ENCODE results near the gene ALX1. TPM values are rescaled to one million over a fixed set of nuclear protein-coding genes. Genes with fewer than 3 reads are reported as not detected.

Gene ALX1
- not detected in 2 replicates for total RNA-seq

DNA sequence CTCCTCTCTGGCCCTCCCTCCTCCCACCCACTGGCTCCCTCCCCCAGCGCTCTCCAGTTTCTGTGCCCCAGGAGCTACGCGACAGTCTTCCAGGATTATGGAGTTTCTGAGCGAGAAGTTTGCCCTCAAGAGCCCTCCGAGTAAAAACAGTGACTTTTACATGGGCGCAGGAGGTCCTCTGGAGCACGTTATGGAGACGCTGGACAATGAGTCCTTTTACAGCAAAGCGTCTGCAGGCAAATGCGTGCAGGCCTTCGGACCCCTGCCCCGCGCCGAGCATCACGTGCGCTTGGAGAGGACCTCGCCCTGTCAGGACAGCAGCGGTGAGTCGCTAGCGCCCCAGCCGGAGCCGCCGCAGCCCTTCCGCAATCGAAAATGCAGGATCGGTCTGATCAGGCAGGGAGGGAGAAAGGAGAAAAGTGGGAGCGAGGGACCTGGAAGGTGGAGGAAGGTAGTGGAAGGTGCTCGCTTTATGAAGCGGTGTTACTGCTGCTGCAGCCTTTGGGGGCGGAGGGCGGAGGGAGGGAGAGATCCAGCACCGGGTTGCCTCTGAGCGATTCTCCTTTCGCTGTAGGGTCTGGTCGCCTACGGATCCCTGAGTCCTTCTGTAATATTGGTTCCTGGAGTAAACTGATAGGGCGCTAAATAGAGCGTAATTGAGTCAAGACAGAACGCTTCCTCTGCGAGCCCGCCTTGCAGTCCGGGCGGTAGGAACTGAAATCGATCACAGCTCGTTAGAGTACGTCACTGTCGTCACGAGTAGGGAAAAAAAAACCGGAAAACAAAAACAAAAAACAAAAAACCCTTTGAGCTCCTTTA is at the start of gene ALX1:
Gene ALX1, plus strand, starts transcription at position 56 of the 819 bp plus-strand sequence. Its CDS starts 42 bp downstream, at position 98.
- Mint-ChIP-seq H3K27ac (no peak within 1 kb of the TSS), H3K27me3 (ENCODE audit: low read depth) (peaks cover 67% of the 10 kb centered on the region), H3K4me3 (ENCODE audit: low read depth) (peak within 1 kb of the TSS; percentile 68), H3K4me1 (ENCODE audit: low read depth) (peaks cover 8% of the 10 kb centered on the region), H3K36me3 (ENCODE audit: low read depth) (no peaks in the 10 kb centered on the region), H3K9me3 (no peaks in the 10 kb centered on the region)
- intact Hi-C loops (cut with micrococcal nuclease) = no loop called here
- DNase-seq (ENCODE audit: low spot score) = no peak

DNA sequence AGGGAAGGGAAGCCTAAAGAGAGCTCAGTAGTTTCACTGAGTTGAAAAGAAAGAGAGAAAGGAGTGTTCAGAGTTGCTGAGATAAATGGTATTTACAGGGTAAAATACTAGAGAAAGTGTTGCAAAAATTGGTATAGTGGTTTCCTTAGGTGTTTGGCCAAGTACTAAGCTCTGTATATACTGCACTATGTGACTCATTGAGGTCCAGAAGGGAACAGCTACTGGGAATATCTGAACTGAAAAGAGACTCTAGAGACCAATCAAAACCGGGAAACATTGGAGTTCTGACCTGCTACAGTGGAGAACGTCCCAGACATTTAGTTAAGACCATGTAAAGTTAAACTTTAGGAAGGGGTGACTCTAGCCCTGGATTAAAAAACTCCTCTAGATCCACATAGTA is 42.7 kb upstream of the ALX1 start:
- no peaks in the 10 kb centered on the region for H3K9me3 Mint-ChIP-seq
- no peak for DNase-seq (ENCODE audit: low spot score)
- no peaks in the 10 kb centered on the region for H3K36me3 Mint-ChIP-seq (ENCODE audit: low read depth)
- H3K4me3 Mint-ChIP-seq (ENCODE audit: low read depth) = no peak overlapping the region
- intact Hi-C loops (cut with micrococcal nuclease) = no loop called here
- no peak overlapping the region for H3K27ac Mint-ChIP-seq
- H3K27me3 Mint-ChIP-seq (ENCODE audit: low read depth) = no peaks in the 10 kb centered on the region
- no peaks in the 10 kb centered on the region for H3K4me1 Mint-ChIP-seq (ENCODE audit: low read depth)

DNA sequence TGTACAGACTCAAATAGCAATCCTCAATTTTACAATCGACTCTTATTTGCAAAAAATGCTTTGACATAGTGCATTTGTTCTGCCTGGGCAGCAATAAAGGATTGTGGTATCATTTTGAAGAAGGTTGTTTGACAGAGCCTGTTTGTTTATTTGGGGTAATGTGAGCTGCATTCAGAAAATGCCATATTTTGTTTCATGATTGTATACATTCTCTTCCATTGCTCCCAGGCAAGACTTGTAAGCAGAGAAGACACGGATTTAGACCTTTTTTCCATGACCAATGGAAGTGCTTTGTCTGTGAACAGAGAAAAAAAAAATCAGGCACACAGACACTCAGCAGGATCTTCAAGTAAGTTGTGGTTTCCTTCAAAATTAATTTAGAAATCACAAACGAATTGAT is 35.5 kb upstream of the ALX1 start:
- H3K4me3 Mint-ChIP-seq (ENCODE audit: low read depth) = no peak overlapping the region
- no peak overlapping the region for H3K27ac Mint-ChIP-seq
- no peaks in the 10 kb centered on the region for H3K36me3 Mint-ChIP-seq (ENCODE audit: low read depth)
- DNase-seq (ENCODE audit: low spot score) = no peak
- no peaks in the 10 kb centered on the region for H3K27me3 Mint-ChIP-seq (ENCODE audit: low read depth)
- H3K4me1 Mint-ChIP-seq (ENCODE audit: low read depth) = no peaks in the 10 kb centered on the region
- no peaks in the 10 kb centered on the region for H3K9me3 Mint-ChIP-seq
- intact Hi-C loops (cut with micrococcal nuclease) = no loop called here

DNA sequence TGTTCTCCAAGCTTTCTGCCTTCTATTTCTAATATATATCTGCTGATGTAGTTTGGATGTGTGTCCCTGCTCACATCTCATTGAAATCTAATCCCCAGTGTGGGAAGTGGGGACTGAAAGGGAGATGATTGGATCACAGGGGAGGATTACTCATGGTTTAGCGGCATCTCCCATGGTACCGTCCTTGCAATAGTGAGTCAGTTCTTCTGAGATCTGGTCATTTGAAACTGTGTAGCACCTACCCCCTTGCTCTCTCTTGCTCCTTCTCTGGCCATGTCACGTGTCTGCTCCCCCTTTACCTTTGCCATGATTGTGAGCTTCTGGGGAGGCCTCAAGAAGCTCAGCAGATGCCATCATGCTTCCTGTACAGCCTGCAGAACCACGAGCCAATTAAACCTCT is 26.2 kb upstream of the ALX1 start:
- H3K4me1 Mint-ChIP-seq (ENCODE audit: low read depth) = no peaks in the 10 kb centered on the region
- DNase-seq (ENCODE audit: low spot score) = no peak
- intact Hi-C loops (cut with micrococcal nuclease) = no loop called here
- no peaks in the 10 kb centered on the region for H3K36me3 Mint-ChIP-seq (ENCODE audit: low read depth)
- H3K4me3 Mint-ChIP-seq (ENCODE audit: low read depth) = no peak overlapping the region
- no peaks in the 10 kb centered on the region for H3K27me3 Mint-ChIP-seq (ENCODE audit: low read depth)
- H3K27ac Mint-ChIP-seq = no peak overlapping the region
- no peaks in the 10 kb centered on the region for H3K9me3 Mint-ChIP-seq

DNA sequence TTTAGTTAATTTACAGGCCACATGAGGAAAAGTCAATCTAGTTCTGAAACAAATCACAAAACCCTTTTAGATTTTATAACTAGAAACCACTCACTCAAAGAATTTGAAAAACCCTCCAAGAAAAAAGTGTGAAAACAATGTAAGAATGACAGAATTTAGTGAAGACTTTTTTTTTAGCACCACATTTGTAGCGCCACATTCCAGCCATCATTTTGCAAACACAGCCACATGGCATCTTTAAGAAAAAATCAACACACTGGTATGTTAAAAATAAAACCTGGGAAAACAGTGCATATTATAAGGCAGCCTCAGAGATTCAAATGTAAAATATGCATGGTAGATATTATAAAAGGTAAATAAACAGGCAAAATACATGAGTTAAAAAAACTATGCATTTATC is 22.3 kb upstream of the ALX1 start:
- Mint-ChIP-seq H3K36me3 (ENCODE audit: low read depth) (no peaks in the 10 kb centered on the region), H3K27ac (no peak overlapping the region)

DNA sequence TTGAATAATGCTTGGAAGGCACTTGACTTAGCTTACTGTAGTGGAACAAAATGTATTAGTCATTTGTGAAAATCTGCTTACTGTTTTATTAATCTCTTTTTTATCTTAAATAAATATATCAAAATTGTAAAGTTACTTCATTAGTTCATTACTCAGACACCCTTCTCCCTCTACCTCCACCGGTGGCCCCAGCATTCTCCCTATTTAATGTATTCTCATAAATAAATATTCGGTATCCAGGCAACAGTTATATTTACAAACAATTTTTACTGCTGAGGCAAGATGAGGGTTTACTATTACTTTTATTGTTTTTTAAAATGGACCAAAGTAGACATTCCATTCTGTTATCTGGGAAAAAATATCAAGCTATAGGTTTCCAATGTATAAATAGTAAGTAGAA is 19.6 kb upstream of the ALX1 start:
- H3K36me3 Mint-ChIP-seq (ENCODE audit: low read depth) = no peaks in the 10 kb centered on the region
- intact Hi-C loops (cut with micrococcal nuclease) = no loop called here
- H3K9me3 Mint-ChIP-seq = no peaks in the 10 kb centered on the region
- H3K4me3 Mint-ChIP-seq (ENCODE audit: low read depth) = no peak overlapping the region
- DNase-seq (ENCODE audit: low spot score) = no peak
- no peaks in the 10 kb centered on the region for H3K27me3 Mint-ChIP-seq (ENCODE audit: low read depth)
- H3K4me1 Mint-ChIP-seq (ENCODE audit: low read depth) = no peaks in the 10 kb centered on the region
- no peak overlapping the region for H3K27ac Mint-ChIP-seq

More for the DNA sequence above, 22.3 kb upstream of the ALX1 start:
- no peak for DNase-seq (ENCODE audit: low spot score)
- no peaks in the 10 kb centered on the region for H3K4me1 Mint-ChIP-seq (ENCODE audit: low read depth)
- intact Hi-C loops (cut with micrococcal nuclease) = no loop called here
- H3K27me3 Mint-ChIP-seq (ENCODE audit: low read depth) = no peaks in the 10 kb centered on the region
- no peaks in the 10 kb centered on the region for H3K9me3 Mint-ChIP-seq
- no peak overlapping the region for H3K4me3 Mint-ChIP-seq (ENCODE audit: low read depth)

DNA sequence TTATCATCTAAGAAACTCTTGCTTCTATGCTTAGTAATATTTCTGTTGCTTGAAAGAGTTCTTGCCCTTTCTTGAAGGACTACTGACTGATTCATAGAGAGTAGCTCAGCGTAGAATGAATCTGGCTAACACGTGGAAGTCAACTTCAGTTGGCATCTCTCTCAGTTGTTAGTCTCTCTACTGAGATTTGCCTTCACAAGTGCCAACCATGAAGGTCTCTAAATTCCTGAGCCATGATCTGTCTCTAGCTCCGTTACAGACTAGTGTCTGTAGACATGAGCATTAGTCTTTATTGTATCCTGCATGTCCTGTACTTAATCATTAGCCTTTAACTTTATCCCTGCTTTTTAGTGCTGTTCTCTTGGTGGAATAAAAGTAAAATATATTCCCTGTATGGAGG is 19.1 kb upstream of the ALX1 start:
- H3K4me1 Mint-ChIP-seq (ENCODE audit: low read depth) = no peaks in the 10 kb centered on the region
- H3K27me3 Mint-ChIP-seq (ENCODE audit: low read depth) = no peaks in the 10 kb centered on the region
- no peak overlapping the region for H3K27ac Mint-ChIP-seq
- no peak for DNase-seq (ENCODE audit: low spot score)
- H3K4me3 Mint-ChIP-seq (ENCODE audit: low read depth) = no peak overlapping the region
- no peaks in the 10 kb centered on the region for H3K36me3 Mint-ChIP-seq (ENCODE audit: low read depth)
- H3K9me3 Mint-ChIP-seq = no peaks in the 10 kb centered on the region
- intact Hi-C loops (cut with micrococcal nuclease) = no loop called here

DNA sequence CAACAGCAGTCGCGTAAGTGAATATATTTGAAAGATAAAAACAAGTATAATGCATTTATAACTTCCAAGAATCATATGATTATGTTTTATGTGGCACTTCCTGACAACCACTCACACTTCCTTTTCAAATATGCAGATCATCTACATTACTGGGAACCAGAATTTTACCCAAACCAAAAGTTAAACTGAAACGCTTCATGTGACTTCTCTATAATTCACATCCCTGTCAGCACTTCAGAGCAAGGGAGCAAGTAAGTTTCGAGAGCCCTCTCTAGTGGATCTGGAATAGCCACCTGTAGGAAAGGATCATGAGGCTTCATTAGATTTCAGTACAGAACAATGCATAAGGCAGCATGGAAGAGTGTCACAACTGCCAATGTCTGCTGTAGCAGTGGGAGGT is 13.7 kb upstream of the ALX1 start:
- Mint-ChIP-seq H3K27ac (no peak overlapping the region), H3K9me3 (no peaks in the 10 kb centered on the region), H3K4me1 (ENCODE audit: low read depth) (no peaks in the 10 kb centered on the region), H3K36me3 (ENCODE audit: low read depth) (no peaks in the 10 kb centered on the region), H3K27me3 (ENCODE audit: low read depth) (no peaks in the 10 kb centered on the region), H3K4me3 (ENCODE audit: low read depth) (no peak overlapping the region)
- intact Hi-C loops (cut with micrococcal nuclease) = no loop called here
- DNase-seq (ENCODE audit: low spot score) = no peak

DNA sequence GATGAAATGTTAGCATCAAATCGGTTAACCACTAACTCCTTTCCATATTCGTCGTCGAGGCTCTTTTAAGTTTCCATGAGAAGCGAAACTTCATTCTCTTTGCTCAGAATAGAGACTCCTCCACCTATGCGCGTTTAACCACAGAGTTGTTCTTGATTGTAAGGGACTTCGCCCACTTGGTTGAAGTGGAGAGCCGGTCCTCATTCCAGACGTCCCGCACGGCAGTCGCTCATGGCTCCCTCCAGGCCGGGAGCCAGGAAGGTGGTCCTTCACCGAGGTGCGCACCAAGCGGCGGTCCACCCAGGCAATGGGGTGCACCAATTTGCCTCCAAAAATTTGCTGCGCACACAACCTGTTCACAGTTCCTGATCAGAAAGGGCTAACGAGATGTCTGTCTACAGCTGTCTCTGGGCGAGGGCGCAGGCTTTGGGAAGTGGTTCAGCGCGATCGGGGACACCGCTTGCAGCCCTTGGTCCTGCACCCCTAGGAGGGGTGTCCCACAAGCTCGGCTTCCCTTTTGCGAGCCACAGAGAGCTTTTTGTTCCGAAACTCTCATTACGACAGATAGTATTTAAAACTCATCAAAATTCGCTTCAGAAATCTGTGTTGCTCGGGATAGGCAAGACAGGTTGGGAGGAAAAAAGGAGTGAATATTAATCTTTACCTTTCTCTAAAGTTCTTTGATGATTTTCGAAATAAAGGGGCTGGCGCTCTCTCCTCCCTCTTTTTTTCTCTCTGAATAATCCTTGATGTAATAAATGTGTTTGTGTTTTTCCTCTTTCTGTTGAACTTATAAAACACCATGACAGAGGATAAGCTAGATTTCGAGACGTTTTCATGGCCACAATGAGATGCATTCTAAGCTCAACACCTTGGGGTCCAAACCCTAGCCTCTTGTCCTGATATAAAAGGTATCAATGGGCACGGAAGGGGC is 6.4 kb upstream of the ALX1 start:
- H3K27me3 Mint-ChIP-seq (ENCODE audit: low read depth) = peaks cover 52% of the 10 kb centered on the region
- intact Hi-C loops (cut with micrococcal nuclease) = no loop called here
- no peak overlapping the region for H3K4me3 Mint-ChIP-seq (ENCODE audit: low read depth)
- no peak for DNase-seq (ENCODE audit: low spot score)
- H3K9me3 Mint-ChIP-seq = no peaks in the 10 kb centered on the region
- H3K36me3 Mint-ChIP-seq (ENCODE audit: low read depth) = no peaks in the 10 kb centered on the region
- H3K4me1 Mint-ChIP-seq (ENCODE audit: low read depth) = peaks cover 6% of the 10 kb centered on the region
- H3K27ac Mint-ChIP-seq = no peak overlapping the region

DNA sequence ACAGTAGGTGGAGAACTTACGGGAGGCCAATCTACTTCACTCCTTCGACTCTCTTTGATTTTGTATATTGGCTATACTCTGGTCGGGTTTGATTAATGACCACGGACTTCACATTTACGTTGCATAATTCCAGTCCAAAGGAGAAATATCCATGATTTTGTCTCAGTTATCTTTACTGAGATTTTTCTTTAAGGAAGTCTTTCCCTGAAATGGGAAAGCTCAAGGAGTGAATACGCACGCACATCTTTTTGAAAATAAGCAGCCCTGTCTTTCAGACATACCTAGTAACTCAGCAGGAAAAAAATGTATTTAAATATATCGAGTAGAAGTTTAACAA is 5.7 kb upstream of the ALX1 start:
- no peak for DNase-seq (ENCODE audit: low spot score)
- H3K4me3 Mint-ChIP-seq (ENCODE audit: low read depth) = no peak overlapping the region
- no peak overlapping the region for H3K27ac Mint-ChIP-seq
- intact Hi-C loops (cut with micrococcal nuclease) = no loop called here
- H3K9me3 Mint-ChIP-seq = no peaks in the 10 kb centered on the region
- peaks cover 55% of the 10 kb centered on the region for H3K27me3 Mint-ChIP-seq (ENCODE audit: low read depth)
- H3K36me3 Mint-ChIP-seq (ENCODE audit: low read depth) = no peaks in the 10 kb centered on the region
- H3K4me1 Mint-ChIP-seq (ENCODE audit: low read depth) = peaks cover 6% of the 10 kb centered on the region

DNA sequence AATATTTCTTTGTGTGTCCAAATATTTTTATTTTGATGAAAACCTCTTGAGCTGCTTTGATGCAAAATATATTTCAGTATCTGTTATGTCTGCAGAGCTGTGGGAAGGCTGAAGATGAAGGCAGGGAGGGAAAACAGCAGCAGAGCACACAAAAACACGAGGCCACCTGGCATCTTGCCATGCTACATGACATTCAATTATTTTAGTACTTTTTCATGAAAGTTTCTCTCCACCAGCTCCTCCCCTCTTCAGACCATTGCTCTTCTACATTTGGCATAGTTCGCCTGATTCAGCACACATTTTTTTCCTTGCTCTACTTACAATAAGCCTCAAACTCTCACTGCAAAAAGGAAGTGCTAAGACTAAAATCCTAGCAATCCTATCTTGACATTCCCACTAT is 4.6 kb upstream of the ALX1 start:
- intact Hi-C loops (cut with micrococcal nuclease) = loop anchor here (5.0 kb wide), 1 partner anchor 363 kb away; the partner anchor contains the start of gene SLC6A15
- Mint-ChIP-seq H3K4me1 (ENCODE audit: low read depth) (peaks cover 10% of the 10 kb centered on the region), H3K36me3 (ENCODE audit: low read depth) (no peaks in the 10 kb centered on the region), H3K9me3 (no peaks in the 10 kb centered on the region), H3K27ac (no peak overlapping the region), H3K27me3 (ENCODE audit: low read depth) (peaks cover 64% of the 10 kb centered on the region), H3K4me3 (ENCODE audit: low read depth) (no peak overlapping the region)
- DNase-seq (ENCODE audit: low spot score) = no peak

DNA sequence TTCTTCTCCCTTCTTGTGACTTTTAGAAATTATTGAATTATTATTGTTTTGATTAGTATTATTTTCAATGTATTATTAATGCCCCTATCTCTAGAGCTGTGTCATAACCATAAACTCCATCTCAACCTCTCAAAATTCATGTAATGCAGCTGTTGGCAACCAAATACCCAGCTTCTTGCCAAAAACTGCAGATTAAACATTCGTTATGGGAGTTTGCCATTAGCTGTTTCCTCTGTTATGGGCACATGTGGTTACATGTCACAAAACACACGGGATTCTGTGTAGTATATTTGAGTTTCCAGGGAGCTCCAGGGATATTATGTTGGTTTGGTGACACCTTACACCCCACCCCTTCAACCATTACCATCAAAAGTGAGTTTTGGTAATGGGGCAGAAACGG is 2.8 kb upstream of the ALX1 start:
- intact Hi-C loops (cut with micrococcal nuclease) = loop anchor here (5.0 kb wide), 1 partner anchor 365 kb away; the partner anchor contains the start of gene SLC6A15
- no peak for DNase-seq (ENCODE audit: low spot score)
- H3K36me3 Mint-ChIP-seq (ENCODE audit: low read depth) = no peaks in the 10 kb centered on the region
- H3K9me3 Mint-ChIP-seq = no peaks in the 10 kb centered on the region
- peaks cover 78% of the 10 kb centered on the region for H3K27me3 Mint-ChIP-seq (ENCODE audit: low read depth)
- H3K4me3 Mint-ChIP-seq (ENCODE audit: low read depth) = no peak overlapping the region
- H3K27ac Mint-ChIP-seq = no peak overlapping the region
- H3K4me1 Mint-ChIP-seq (ENCODE audit: low read depth) = peaks cover 14% of the 10 kb centered on the region
